ENCODE measurements around the gene KPNA4. TPM values are rescaled to one million over a fixed set of nuclear protein-coding genes. Genes with fewer than 3 reads are reported as not detected.

Gene KPNA4
- total RNA-seq, 2 experiments from 2014 or later = 44.0 to 49.4 TPM

DNA sequence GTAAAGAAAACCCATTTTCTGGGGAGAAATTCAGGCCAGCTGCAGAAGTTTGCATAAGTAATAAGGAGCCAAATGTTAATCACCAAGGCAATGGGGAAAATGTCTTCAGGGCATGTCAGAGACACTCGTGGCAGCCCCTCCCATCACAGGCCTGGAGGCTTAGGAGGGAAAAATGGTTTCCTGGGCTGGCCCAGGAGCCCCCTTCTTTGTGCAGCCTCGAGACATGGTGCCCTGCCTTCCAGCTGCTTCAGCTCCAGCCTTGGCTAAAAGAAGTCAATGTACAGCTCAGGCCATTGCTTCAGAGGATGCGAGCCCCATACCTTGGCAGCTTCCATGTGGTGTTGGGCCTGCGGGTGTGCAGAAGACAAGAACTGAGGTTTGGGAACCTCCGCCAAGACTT is 95.2 kb downstream of the KPNA4 start:
- POLR2A ChIA-PET = no interaction called here
- Histone ChIP-seq H3K27me3 (ENCODE audit: control insufficient read depth in 1 of 2, insufficient read depth in 2 of 2, low read length in 2 of 2) (peaks cover 0 to 9% of the 10 kb centered on the region in 2 experiments), H3K4me3 (ENCODE audit: low read length) (no peak overlapping the region), H3K27ac (ENCODE audit: low read depth in 1 of 2, low read length in 2 of 2) (no peak overlapping the region), H3K9me3 (ENCODE audit: control insufficient read depth in 1 of 2, insufficient read depth in 1 of 2, low read length in 2 of 2) (peaks cover 12 to 19% of the 10 kb centered on the region in 2 experiments), H3K36me3 (ENCODE audit: insufficient read depth, low read length) (no peaks in the 10 kb centered on the region), H3K4me1 (ENCODE audit: insufficient read depth, low read length) (no peaks in the 10 kb centered on the region)
- H3K4me1 Mint-ChIP-seq (ENCODE audit: low read depth) = no peaks in the 10 kb centered on the region
- intact Hi-C loops (cut with DNase I, micrococcal nuclease) = no loop called here
- H3K27ac Mint-ChIP-seq = no peak overlapping the region
- peaks cover 13% of the 10 kb centered on the region for H3K27me3 Mint-ChIP-seq
- TF ChIP-seq, protein P1, sequence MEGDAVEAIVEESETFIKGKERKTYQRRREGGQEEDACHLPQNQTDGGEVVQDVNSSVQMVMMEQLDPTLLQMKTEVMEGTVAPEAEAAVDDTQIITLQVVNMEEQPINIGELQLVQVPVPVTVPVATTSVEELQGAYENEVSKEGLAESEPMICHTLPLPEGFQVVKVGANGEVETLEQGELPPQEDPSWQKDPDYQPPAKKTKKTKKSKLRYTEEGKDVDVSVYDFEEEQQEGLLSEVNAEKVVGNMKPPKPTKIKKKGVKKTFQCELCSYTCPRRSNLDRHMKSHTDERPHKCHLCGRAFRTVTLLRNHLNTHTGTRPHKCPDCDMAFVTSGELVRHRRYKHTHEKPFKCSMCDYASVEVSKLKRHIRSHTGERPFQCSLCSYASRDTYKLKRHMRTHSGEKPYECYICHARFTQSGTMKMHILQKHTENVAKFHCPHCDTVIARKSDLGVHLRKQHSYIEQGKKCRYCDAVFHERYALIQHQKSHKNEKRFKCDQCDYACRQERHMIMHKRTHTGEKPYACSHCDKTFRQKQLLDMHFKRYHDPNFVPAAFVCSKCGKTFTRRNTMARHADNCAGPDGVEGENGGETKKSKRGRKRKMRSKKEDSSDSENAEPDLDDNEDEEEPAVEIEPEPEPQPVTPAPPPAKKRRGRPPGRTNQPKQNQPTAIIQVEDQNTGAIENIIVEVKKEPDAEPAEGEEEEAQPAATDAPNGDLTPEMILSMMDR (IDR thresholded peaks at IDR 0.05) = no peak
- H3K36me3 Mint-ChIP-seq (ENCODE audit: low read depth) = no peaks in the 10 kb centered on the region
- CTCF ChIA-PET = no interaction called here
- no peak overlapping the region for H3K4me3 Mint-ChIP-seq
- H3K9me3 Mint-ChIP-seq = peaks cover 9% of the 10 kb centered on the region
- DNase-seq (no peak), ATAC-seq (ENCODE audit: poor library complexity) (no peak)

DNA sequence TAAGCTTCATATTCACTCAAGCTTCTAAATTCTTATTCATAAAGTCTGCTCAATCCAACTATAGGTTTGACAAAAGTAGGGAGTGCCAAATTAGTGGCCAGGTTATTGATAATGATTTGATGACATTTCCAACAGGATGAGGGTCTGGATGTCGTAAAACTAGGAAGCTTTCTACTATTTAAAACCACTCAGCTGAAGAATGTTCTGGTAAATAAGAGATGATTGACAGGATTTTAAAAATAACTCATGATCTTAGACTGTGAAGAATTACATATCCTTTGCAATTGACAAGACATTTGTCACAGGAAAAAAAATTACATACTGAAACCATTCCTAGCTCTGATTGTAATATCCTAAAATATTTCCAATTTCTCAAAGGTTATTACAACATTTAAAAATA is 100.4 kb downstream of the KPNA4 start:
- H3K27ac ChIP-seq (ENCODE audit: low read depth in 1 of 2, low read length in 2 of 2) = no peak overlapping the region
- Mint-ChIP-seq H3K27me3 (peaks cover 18% of the 10 kb centered on the region), H3K36me3 (ENCODE audit: low read depth) (no peaks in the 10 kb centered on the region), H3K27ac (no peak overlapping the region), H3K4me3 (no peak overlapping the region), H3K9me3 (peaks cover 5% of the 10 kb centered on the region), H3K4me1 (ENCODE audit: low read depth) (no peaks in the 10 kb centered on the region)
- H3K27me3 ChIP-seq (ENCODE audit: control insufficient read depth in 1 of 2, insufficient read depth in 2 of 2, low read length in 2 of 2) = peaks cover 0 to 3% of the 10 kb centered on the region in 2 experiments
- H3K4me3 ChIP-seq (ENCODE audit: low read length) = no peak overlapping the region
- CTCF ChIA-PET = interaction anchor here (0.9 kb wide), 1 partner anchor 10 kb away, joined by 3 read pairs; no protein-coding TSS in a partner anchor
- no peak for DNase-seq
- no peaks in the 10 kb centered on the region for H3K4me1 ChIP-seq (ENCODE audit: insufficient read depth, low read length)
- H3K36me3 ChIP-seq (ENCODE audit: insufficient read depth, low read length) = no peaks in the 10 kb centered on the region
- no peak for ATAC-seq (ENCODE audit: poor library complexity)
- intact Hi-C loops (cut with DNase I, micrococcal nuclease) = no loop called here
- peaks cover under 1% of the 10 kb centered on the region in 2 experiments for H3K9me3 ChIP-seq (ENCODE audit: control insufficient read depth in 1 of 2, insufficient read depth in 1 of 2, low read length in 2 of 2)
- TF ChIP-seq, protein P1 (IDR thresholded peaks at IDR 0.05) = no peak
- POLR2A ChIA-PET = no interaction called here

DNA sequence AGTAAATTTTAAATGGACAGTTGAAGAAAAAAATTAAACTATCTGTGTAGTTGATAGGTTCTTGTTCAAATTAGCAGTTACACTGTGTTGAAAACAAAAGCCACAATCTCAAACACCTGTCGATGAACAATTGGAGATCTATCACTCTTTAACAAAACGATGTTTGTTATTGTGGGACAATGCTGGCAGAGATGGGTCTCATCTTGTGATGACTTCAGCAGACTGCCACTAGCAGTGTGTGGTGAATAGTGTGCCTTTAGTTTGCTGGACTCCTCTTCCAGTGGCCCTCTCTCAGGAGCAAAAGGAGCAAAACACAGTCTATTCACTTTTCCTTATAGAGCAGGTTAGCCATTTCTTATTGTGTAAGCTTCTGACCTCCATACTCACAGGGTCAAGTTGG is 101.0 kb downstream of the KPNA4 start:
- Mint-ChIP-seq H3K36me3 (ENCODE audit: low read depth) (no peaks in the 10 kb centered on the region), H3K27me3 (peaks cover 18% of the 10 kb centered on the region), H3K4me1 (ENCODE audit: low read depth) (no peaks in the 10 kb centered on the region), H3K9me3 (no peaks in the 10 kb centered on the region), H3K4me3 (no peak overlapping the region), H3K27ac (no peak overlapping the region)
- ATAC-seq (ENCODE audit: poor library complexity) = no peak
- ChIA-PET POLR2A (no interaction called here), CTCF (interaction anchor here (0.9 kb wide), 1 partner anchor 9 kb away, joined by 3 read pairs; no protein-coding TSS in a partner anchor)
- intact Hi-C loops (cut with DNase I, micrococcal nuclease) = no loop called here
- TF ChIP-seq, protein P1 (IDR thresholded peaks at IDR 0.05) = no peak
- no peak for DNase-seq
- no peak overlapping the region for H3K27ac ChIP-seq (ENCODE audit: low read depth in 1 of 2, low read length in 2 of 2)
- peaks cover 0 to 3% of the 10 kb centered on the region in 2 experiments for H3K27me3 ChIP-seq (ENCODE audit: control insufficient read depth in 1 of 2, insufficient read depth in 2 of 2, low read length in 2 of 2)
- no peak overlapping the region for H3K4me3 ChIP-seq (ENCODE audit: low read length)
- H3K9me3 ChIP-seq (ENCODE audit: control insufficient read depth in 1 of 2, insufficient read depth in 1 of 2, low read length in 2 of 2) = no peaks in the 10 kb centered on the region
- no peaks in the 10 kb centered on the region for H3K36me3 ChIP-seq (ENCODE audit: insufficient read depth, low read length)
- no peaks in the 10 kb centered on the region for H3K4me1 ChIP-seq (ENCODE audit: insufficient read depth, low read length)

Measured in CD4-positive, alpha-beta T cell (primary cell).